Activated T-cell treated with anti-CD3 and anti-CD28 coated beads for 4 hours (primary cell): Measurements from ENCODE around the gene CENPP.

Experiments used
- DNase-seq: peaks from one replicate; pipeline ENCODE4 v3.0.0-alpha.2; 2020

The CENPP gene

GRCh38 chr9:92644278-92644677 lies 318.5 kb downstream of the CENPP start:
- no peak for DNase-seq

GRCh38 chr9:92645041-92645440 lies 319.3 kb downstream of the CENPP start:
- no peak for DNase-seq

- DNase-seq, result no peak
Observed at GRCh38 chr9:92647671-92648473, 322.1 kb downstream of the CENPP start.

GRCh38 chr9:92648474-92648971 lies 322.8 kb downstream of the CENPP start:
- DNase-seq, result no peak

- no peak for DNase-seq
Observed at GRCh38 chr9:92649007-92649406, 323.3 kb downstream of the CENPP start.

- no peak for DNase-seq
Observed at GRCh38 chr9:92650296-92650695, 324.5 kb downstream of the CENPP start.

- DNase-seq, result no peak
Observed at GRCh38 chr9:92650839-92651621, 325.3 kb downstream of the CENPP start.

GRCh38 chr9:92652461-92652860 lies 326.7 kb downstream of the CENPP start:
- DNase-seq, result no peak

- no peak for DNase-seq
Observed at GRCh38 chr9:92654481-92655301, 328.9 kb downstream of the CENPP start.

GRCh38 chr9:92655366-92655765 lies 329.6 kb downstream of the CENPP start:
- no peak for DNase-seq

- no peak for DNase-seq
Observed at GRCh38 chr9:92655896-92656536, 330.3 kb downstream of the CENPP start.

GRCh38 chr9:92656537-92656925 lies 330.8 kb downstream of the CENPP start:
- DNase-seq, result no peak

GRCh38 chr9:92657296-92658094 lies 331.7 kb downstream of the CENPP start:
- no peak for DNase-seq

- no peak for DNase-seq
Observed at GRCh38 chr9:92658176-92658575, 332.4 kb downstream of the CENPP start.

- DNase-seq, result no peak
Observed at GRCh38 chr9:92658611-92659010, 332.9 kb downstream of the CENPP start.

- no peak for DNase-seq
Observed at GRCh38 chr9:92659601-92660000, 333.8 kb downstream of the CENPP start.

GRCh38 chr9:92660266-92660665 lies 334.5 kb downstream of the CENPP start:
- no peak for DNase-seq

GRCh38 chr9:92661127-92661526 lies 335.4 kb downstream of the CENPP start:
- no peak for DNase-seq

GRCh38 chr9:92661743-92662142 lies 336.0 kb downstream of the CENPP start:
- DNase-seq, result no peak

- DNase-seq, result no peak
Observed at GRCh38 chr9:92663126-92663525, 337.4 kb downstream of the CENPP start.

- no peak for DNase-seq
Observed at GRCh38 chr9:92663951-92664350, 338.2 kb downstream of the CENPP start.
